ENCODE data around the gene CRYBG2.
"Not testable (repeated sequence)": the region's sequence is repeated elsewhere in the genome, so short reads cannot be mapped to it uniquely, and the experiment has no call there.

- TF ChIP-seq CTCF (IDR thresholded peaks at IDR 0.05; ENCODE audit: low read depth, low read length); POLR2A (IDR thresholded peaks at IDR 0.05; ENCODE audit: extremely low read depth, insufficient read length); MYC (IDR thresholded peaks at IDR 0.05; ENCODE audit: low read depth, low read length); MAX (IDR thresholded peaks at IDR 0.05; ENCODE audit: low read depth, low read length): not testable (repeated sequence)
Observed at GRCh38 chr1:26307966-26308899, 45.7 kb downstream of the CRYBG2 start.
